A673 (cell line): ENCODE data around the gene ASNSD1. TPM values are rescaled to one million over a fixed set of nuclear protein-coding genes. Genes with fewer than 3 reads are reported as not detected.

Source experiments
- BruUV-seq: library from RNA; stranded (reverse); fragments of 400-500 nt; replicated peaks from 2 replicates; lab custom pipeline; 2021; lab: Mats Ljungman, UMichigan
- CTCF ChIA-PET: fragments of 300-600 bp; sonication (Branson Sonifier 250); formaldehyde crosslinking; loops from one replicate; lab custom pipeline; 2022; ENCODE audit warnings: antibody characterized with exemption; lab: Charles Lee
- POLR2A ChIA-PET: fragments of 300-600 bp; sonication (Branson Sonifier 250); formaldehyde crosslinking; loops from one replicate; lab custom pipeline; 2022; ENCODE audit warnings: antibody characterized with exemption; ENCODE audit not compliant: low non-redundant PET; lab: Charles Lee
- DNase-seq: peaks from one replicate; pipeline ENCODE4 v3.0.0-alpha.2; 2015; ENCODE audit warnings: low spot score
- H3K27ac ChIP-seq: fragments of 200-600 bp; sonication (generic); 2 replicates; pipeline ENCODE4 v1.5.1; 2016; ENCODE audit warnings: mixed run types, low read depth, mild to moderate bottlenecking, mixed read lengths, antibody characterized with exemption, low read length; ENCODE audit not compliant: poor library complexity, severe bottlenecking
- H3K27me3 ChIP-seq: fragments of 200-600 bp; sonication (generic); replicated peaks from 2 replicates; pipeline ENCODE4 v1.6.1; 2017; ENCODE audit warnings: mixed run types, low read depth, mild to moderate bottlenecking, mixed read lengths, antibody characterized with exemption, low read length; ENCODE audit not compliant: insufficient read depth, poor library complexity
- H3K36me3 ChIP-seq: fragments of 200-600 bp; sonication (generic); 2 replicates; pipeline ENCODE4 v1.6.1; 2016; ENCODE audit warnings: mixed run types, mild to moderate bottlenecking, mixed read lengths, antibody characterized with exemption, low read length; ENCODE audit not compliant: insufficient read depth, poor library complexity, severe bottlenecking
- H3K4me1 ChIP-seq: fragments of 200-600 bp; sonication (generic); 2 replicates; pipeline ENCODE4 v1.6.1; 2017; ENCODE audit warnings: mixed run types, mild to moderate bottlenecking, mixed read lengths, antibody characterized with exemption, low read length; ENCODE audit not compliant: insufficient read depth, poor library complexity, severe bottlenecking
- H3K4me3 ChIP-seq: fragments of 200-600 bp; sonication (generic); 2 replicates; pipeline ENCODE4 v1.5.1; 2016; ENCODE audit warnings: low read depth, mixed run types, mild to moderate bottlenecking, mixed read lengths, low read length; ENCODE audit not compliant: poor library complexity, severe bottlenecking
- H3K9me3 ChIP-seq: fragments of 200-600 bp; sonication (generic); 2 replicates; pipeline ENCODE4 v1.6.1; 2016; ENCODE audit warnings: mixed run types, low read depth, mild to moderate bottlenecking, mixed read lengths, antibody characterized with exemption, low read length; ENCODE audit not compliant: poor library complexity, severe bottlenecking
- CTCF ChIP-seq: fragments of 300-800, 200-600 bp; sonication (generic); conservative IDR thresholded peaks from 2 replicates; pipeline ENCODE4 v1.5.1; 2017; ENCODE audit warnings: low read depth, mild to moderate bottlenecking, antibody characterized with exemption, low read length, moderate library complexity, mixed read lengths
- EZH2 ChIP-seq: fragments of 200-600 bp; sonication (generic); IDR thresholded peaks from 2 replicates; pipeline ENCODE4 v1.6.1; 2017; ENCODE audit warnings: borderline replicate concordance, low read depth, mild to moderate bottlenecking, mixed read lengths, antibody characterized with exemption, low read length; ENCODE audit not compliant: poor library complexity, severe bottlenecking
- intact Hi-C: fragments of 100-400 bp; cut with micrococcal nuclease; formaldehyde crosslinking; loops from one replicate; pipeline ENCODE4 v1.10.0; 2022; ENCODE audit not compliant: unreplicated experiment
- total RNA-seq: library from RNA; stranded (reverse); gene quantifications from 2 replicates; pipeline ENCODE4 v1.2.3, GENCODE V29; 2021

The ASNSD1 gene
- total RNA-seq, 1 experiment from 2014 or later, result 58.2 TPM

DNA sequence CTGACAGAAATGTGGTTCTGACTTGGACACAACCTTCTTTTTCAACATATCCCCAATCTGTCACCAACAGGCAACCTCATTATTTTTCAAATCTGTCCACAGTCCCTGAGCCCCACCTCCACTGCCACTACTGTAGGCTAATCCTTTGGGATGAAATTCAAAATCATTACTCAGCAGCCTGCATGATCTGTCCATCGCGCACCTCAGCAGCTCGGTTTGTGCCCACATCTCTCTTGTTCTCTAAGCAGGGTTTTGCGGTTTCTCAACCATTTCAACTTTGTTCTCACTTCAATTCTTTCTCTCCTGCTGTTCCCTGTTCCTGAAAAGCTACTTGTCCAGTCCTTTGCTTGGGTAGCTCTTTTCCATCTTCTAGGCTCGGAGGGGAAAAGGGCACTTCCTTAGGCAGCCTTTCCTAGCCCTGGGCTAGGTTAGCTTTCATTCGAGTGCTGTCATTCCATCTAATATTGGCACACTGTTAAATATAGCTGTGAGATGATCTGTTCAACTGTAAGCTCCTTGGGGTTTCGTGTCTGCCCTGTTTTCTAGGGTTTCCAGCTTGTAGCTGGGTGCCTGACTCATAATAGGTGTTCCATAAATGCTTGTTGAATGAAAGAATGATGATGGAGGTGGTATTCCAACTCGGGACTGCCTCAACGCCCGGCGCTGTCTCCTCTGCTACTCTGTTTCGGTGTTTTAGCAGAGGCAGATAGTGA is 12.6 kb downstream of the ASNSD1 start:
- H3K4me3 ChIP-seq, result peak overlapping the region; percentile 55
- ChIA-PET CTCF (interaction anchor here (0.5 kb wide), 1 partner anchor 1119 kb away, joined by 9 read pairs; no protein-coding TSS in a partner anchor), POLR2A (interaction anchor here (0.6 kb wide), 1 partner anchor 163 kb away, joined by 3 read pairs; no protein-coding TSS in a partner anchor)
- no peaks in the 10 kb centered on the region for H3K27me3 ChIP-seq
- no TSS peak for BruUV-seq
- peaks cover 17% of the 10 kb centered on the region for H3K36me3 ChIP-seq
- intact Hi-C loops, result no loop called here
- peaks cover 10% of the 10 kb centered on the region for H3K9me3 ChIP-seq
- H3K4me1 ChIP-seq, result peaks cover 7% of the 10 kb centered on the region
- H3K27ac ChIP-seq, result no peak overlapping the region
- TF ChIP-seq EZH2, result no peak
- no peak for TF ChIP-seq CTCF
- no peak for DNase-seq

GRCh38 chr2:189674374-189675112 is 13.3 kb downstream of the ASNSD1 start, which contains the start of gene ANKAR:
TSS of gene ANKAR (plus strand) at chr2:189674670. CDS start at chr2:189676491, 1,821 bp downstream.
- Histone ChIP-seq H3K36me3 (peaks cover 9% of the 10 kb centered on the region), H3K27me3 (no peaks in the 10 kb centered on the region), H3K9me3 (peaks cover 10% of the 10 kb centered on the region), H3K27ac (peak within 1 kb of the TSS; percentile 80), H3K4me1 (peaks cover 7% of the 10 kb centered on the region), H3K4me3 (peak within 1 kb of the TSS; percentile 55)
- intact Hi-C loops, result no loop called here
- DNase-seq, result peak; percentile 91
- ChIA-PET CTCF (no interaction called here), POLR2A (no interaction called here)
- TF ChIP-seq CTCF, result peak; percentile 83
- TF ChIP-seq EZH2, result no peak
- BruUV-seq, result no TSS peak

DNA sequence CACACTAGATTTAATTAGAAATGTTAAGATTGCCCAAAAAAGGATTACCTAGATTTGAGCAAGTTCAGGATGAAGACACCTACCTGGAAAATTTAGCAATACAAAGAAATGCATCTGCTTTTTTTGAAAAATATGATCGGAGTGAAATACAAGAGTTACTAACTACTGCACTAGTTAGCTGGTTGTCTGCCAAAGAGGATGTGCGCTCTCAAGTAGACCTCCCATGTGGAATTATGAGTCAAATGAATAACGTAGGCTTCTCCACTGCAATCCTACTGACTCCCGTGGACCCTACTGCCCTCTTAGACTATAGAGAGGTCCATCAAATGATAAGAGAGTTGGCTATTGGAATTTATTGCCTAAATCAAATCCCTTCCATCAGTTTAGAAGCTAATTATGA is 15.2 kb downstream of the ASNSD1 start:
- POLR2A ChIA-PET, result no interaction called here
- no peak overlapping the region for H3K27ac ChIP-seq
- H3K4me1 ChIP-seq, result peaks cover 7% of the 10 kb centered on the region
- no peaks in the 10 kb centered on the region for H3K36me3 ChIP-seq
- TF ChIP-seq EZH2, result no peak
- TF ChIP-seq CTCF, result no peak
- no peak for DNase-seq
- no peaks in the 10 kb centered on the region for H3K27me3 ChIP-seq
- CTCF ChIA-PET, result no interaction called here
- H3K4me3 ChIP-seq, result no peak overlapping the region
- H3K9me3 ChIP-seq, result peaks cover 10% of the 10 kb centered on the region
- intact Hi-C loops, result no loop called here
- BruUV-seq, result no TSS peak
